Transverse colon (tissue), 4 donors: ENCODE measurements around the gene GALM.

Source experiments
- CTCF ChIP-seq, 5 experiments: fragments of 200-600 bp in 3 of 5; fragments of 450-650 bp in 2 of 5; sonication (generic) in 3 of 5; IDR thresholded peaks; 1 replicate in 2 of 5; 2 replicates in 3 of 5; pipeline ENCODE4 v1.5.1; 2016 to 2017; ENCODE audit warnings: antibody characterized with exemption in 5 of 5, inconsistent platforms in 3 of 5, mild to moderate bottlenecking in 2 of 5, moderate library complexity in 1 of 5
- EP300 ChIP-seq: sonication (generic); formaldehyde crosslinking; IDR thresholded peaks from one replicate; pipeline ENCODE4 v1.6.1; 2017; ENCODE audit warnings: antibody characterized with exemption, low read depth
- POLR2A ChIP-seq: fragments of 450-650 bp; IDR thresholded peaks from one replicate; pipeline ENCODE4 v1.6.1; 2016; ENCODE audit warnings: antibody characterized with exemption, mild to moderate bottlenecking, moderate library complexity
- POLR2AphosphoS5 ChIP-seq, 3 donors: sonication (generic); formaldehyde crosslinking; IDR thresholded peaks; one replicate each; pipeline ENCODE4 v1.6.1; 2016; ENCODE audit warnings: antibody characterized with exemption in 3 of 3

GRCh38 chr2:38733300-38733971, 67.5 kb downstream of the GALM start:
- no peak for TF ChIP-seq CTCF (IDR thresholded peaks at IDR 0.05)
- no peak for TF ChIP-seq POLR2A
- no peak for TF ChIP-seq POLR2AphosphoS5 (IDR thresholded peaks at IDR 0.05)
- TF ChIP-seq EP300: no peak
